Effector memory CD4-positive, alpha-beta T cell (primary cell): ENCODE data around the gene MAGED1.
"Not testable (repeated sequence)": the region's sequence is repeated elsewhere in the genome, so short reads cannot be mapped to it uniquely, and the experiment has no call there.

Source experiments
- DNase-seq, 3 donors: peaks; one replicate each; pipeline ENCODE4 v3.0.0-alpha.2; 2020
- H3K27ac ChIP-seq: 2 replicates; pipeline ENCODE4 v1.7.0; 2013; ENCODE audit warnings: mild to moderate bottlenecking, low read length, moderate library complexity; ENCODE audit not compliant: insufficient read depth, poor library complexity, severe bottlenecking
- H3K27me3 ChIP-seq: replicated peaks from 2 replicates; pipeline ENCODE4 v1.7.0; 2013; ENCODE audit warnings: mild to moderate bottlenecking, low read length; ENCODE audit not compliant: insufficient read depth, control insufficient read depth, poor library complexity, severe bottlenecking
- H3K36me3 ChIP-seq: 2 replicates; pipeline ENCODE4 v1.7.0; 2013; ENCODE audit warnings: mild to moderate bottlenecking, low read length, moderate library complexity; ENCODE audit not compliant: control insufficient read depth, insufficient read depth
- H3K4me1 ChIP-seq: 2 replicates; pipeline ENCODE4 v1.7.0; 2013; ENCODE audit warnings: low read length, mild to moderate bottlenecking; ENCODE audit not compliant: control insufficient read depth, insufficient read depth, poor library complexity, severe bottlenecking
- H3K4me3 ChIP-seq: 2 replicates; pipeline ENCODE4 v1.7.0; 2013; ENCODE audit warnings: low read length, low read depth, mild to moderate bottlenecking; ENCODE audit not compliant: insufficient read depth, poor library complexity, severe bottlenecking
- H3K9me3 ChIP-seq: 2 replicates; pipeline ENCODE4 v1.7.0; 2013; ENCODE audit warnings: mild to moderate bottlenecking, low read length, moderate library complexity; ENCODE audit not compliant: control insufficient read depth

Gene MAGED1

DNA sequence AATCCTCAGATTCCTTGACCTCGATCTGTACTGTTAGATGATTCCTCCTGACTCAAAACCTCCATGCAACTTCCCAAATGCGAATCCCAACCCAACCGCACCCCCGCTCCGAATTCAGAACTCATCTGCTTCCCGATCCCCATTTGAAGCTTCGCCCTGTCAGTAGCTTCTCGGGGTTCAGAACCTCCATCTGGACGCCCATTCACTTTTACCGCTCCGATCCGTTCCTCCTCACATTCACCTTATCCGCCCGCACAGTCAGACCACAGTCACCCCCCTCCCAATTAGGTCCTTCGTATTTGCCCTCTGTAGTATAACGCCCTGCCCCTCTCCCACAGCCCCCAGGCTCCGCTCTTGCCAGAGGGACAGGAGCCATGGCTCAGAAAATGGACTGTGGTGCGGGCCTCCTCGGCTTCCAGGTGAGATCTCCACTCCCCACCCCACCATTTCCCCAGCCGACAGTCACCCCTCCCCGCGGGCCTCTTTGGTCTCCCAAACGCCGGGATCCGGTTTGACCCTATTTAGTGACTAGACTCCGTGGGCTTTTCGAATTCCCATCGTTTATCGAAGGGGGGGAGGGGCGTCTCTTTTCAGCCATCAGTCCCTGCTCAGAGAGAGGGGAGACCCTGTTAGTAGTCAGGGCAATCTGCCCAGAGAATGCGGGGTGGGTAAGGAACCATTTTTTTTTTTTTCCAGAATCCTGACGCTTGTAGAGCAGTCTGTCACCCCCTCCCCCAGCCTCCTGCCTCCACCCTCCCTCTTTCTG lies 691 bp downstream of the MAGED1 start:
- no peak for DNase-seq
- Histone ChIP-seq H3K9me3 (no peaks in the 10 kb centered on the region), H3K27me3 (no peaks in the 10 kb centered on the region), H3K4me3 (peak overlapping the region; percentile 68), H3K27ac (no peak overlapping the region), H3K4me1 (peaks cover 3% of the 10 kb centered on the region), H3K36me3 (peaks cover 5% of the 10 kb centered on the region)

GRCh38 chrX:51894697-51895336 lies 1.4 kb downstream of the MAGED1 start:
- Histone ChIP-seq H3K9me3 (no peaks in the 10 kb centered on the region), H3K27ac (no peak overlapping the region), H3K27me3 (no peaks in the 10 kb centered on the region), H3K36me3 (peaks cover 5% of the 10 kb centered on the region), H3K4me1 (peaks cover 3% of the 10 kb centered on the region), H3K4me3 (peak overlapping the region; percentile 68)
- DNase-seq = no peak

- no peak overlapping the region for H3K4me3 ChIP-seq
- no peak overlapping the region for H3K27ac ChIP-seq
- H3K9me3 ChIP-seq = no peaks in the 10 kb centered on the region
- no peaks in the 10 kb centered on the region for H3K27me3 ChIP-seq
- H3K36me3 ChIP-seq = peaks cover 5% of the 10 kb centered on the region
- peaks cover 3% of the 10 kb centered on the region for H3K4me1 ChIP-seq
- DNase-seq = no peak
Measured at GRCh38 chrX:51896626-51897025, 3.2 kb downstream of the MAGED1 start.

DNA sequence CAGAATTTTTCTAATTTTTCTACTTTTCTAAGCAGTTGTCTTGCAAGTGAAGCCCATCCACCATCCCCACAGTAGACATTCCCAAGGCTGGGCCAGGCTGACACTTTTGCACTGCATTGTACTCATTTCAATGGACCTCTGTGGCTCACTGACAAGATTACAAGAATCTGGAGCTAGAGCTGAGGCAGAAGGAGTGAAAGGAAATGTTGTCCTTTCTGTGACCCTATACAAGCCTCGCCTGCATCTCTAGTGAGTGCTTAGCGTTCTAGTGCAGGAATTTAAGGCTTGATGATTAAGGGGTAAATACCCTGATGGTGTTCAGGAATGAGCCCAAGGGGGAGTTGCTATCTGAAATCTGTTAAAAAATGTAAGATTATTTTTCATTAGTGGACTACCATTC lies 6.3 kb downstream of the MAGED1 start:
- H3K27ac ChIP-seq = no peak overlapping the region
- H3K36me3 ChIP-seq = peaks cover 5% of the 10 kb centered on the region
- H3K4me3 ChIP-seq = no peak overlapping the region
- H3K27me3 ChIP-seq = no peaks in the 10 kb centered on the region
- DNase-seq = no peak
- no peaks in the 10 kb centered on the region for H3K4me1 ChIP-seq
- no peaks in the 10 kb centered on the region for H3K9me3 ChIP-seq

GRCh38 chrX:51902510-51903050 lies 9.2 kb downstream of the MAGED1 start:
- Histone ChIP-seq H3K4me3 (no peak overlapping the region), H3K9me3 (no peaks in the 10 kb centered on the region), H3K4me1 (no peaks in the 10 kb centered on the region), H3K36me3 (peaks cover 5% of the 10 kb centered on the region), H3K27me3 (no peaks in the 10 kb centered on the region), H3K27ac (no peak overlapping the region)
- no peak for DNase-seq

- not testable (repeated sequence) for DNase-seq, H3K27ac ChIP-seq, H3K9me3 ChIP-seq, H3K36me3 ChIP-seq, H3K4me3 ChIP-seq, H3K27me3 ChIP-seq, H3K4me1 ChIP-seq
Measured at GRCh38 chrX:51905152-51905551, 11.7 kb downstream of the MAGED1 start.

- no peak for DNase-seq
- Histone ChIP-seq H3K27ac (no peak overlapping the region), H3K9me3 (no peaks in the 10 kb centered on the region), H3K4me3 (no peak overlapping the region), H3K27me3 (no peaks in the 10 kb centered on the region), H3K36me3 (no peaks in the 10 kb centered on the region), H3K4me1 (no peaks in the 10 kb centered on the region)
Measured at GRCh38 chrX:51905711-51906110, 12.3 kb downstream of the MAGED1 start.

DNA sequence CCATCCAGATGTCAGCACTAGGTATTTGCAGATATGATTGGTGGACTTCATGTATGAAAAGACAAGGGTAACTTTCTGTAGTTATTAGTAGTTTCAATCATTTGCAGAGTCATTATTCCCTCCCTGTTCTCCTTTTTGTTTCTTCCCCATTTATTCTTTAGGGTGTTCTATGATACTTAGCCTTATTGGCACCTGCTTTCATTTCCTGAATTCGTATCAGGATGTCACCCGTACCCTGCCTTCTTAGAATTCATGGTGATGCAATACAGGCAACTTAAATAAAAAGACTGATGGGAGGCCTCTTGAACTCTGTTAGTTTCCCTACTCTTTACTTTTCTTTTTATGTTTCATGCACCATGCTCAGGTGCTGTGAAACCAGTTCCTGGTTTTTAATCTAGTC lies 24.2 kb downstream of the MAGED1 start:
- no peaks in the 10 kb centered on the region for H3K36me3 ChIP-seq
- H3K9me3 ChIP-seq = no peaks in the 10 kb centered on the region
- no peak for DNase-seq
- no peak overlapping the region for H3K27ac ChIP-seq
- H3K27me3 ChIP-seq = peaks cover 3% of the 10 kb centered on the region
- H3K4me1 ChIP-seq = no peaks in the 10 kb centered on the region
- no peak overlapping the region for H3K4me3 ChIP-seq

DNA sequence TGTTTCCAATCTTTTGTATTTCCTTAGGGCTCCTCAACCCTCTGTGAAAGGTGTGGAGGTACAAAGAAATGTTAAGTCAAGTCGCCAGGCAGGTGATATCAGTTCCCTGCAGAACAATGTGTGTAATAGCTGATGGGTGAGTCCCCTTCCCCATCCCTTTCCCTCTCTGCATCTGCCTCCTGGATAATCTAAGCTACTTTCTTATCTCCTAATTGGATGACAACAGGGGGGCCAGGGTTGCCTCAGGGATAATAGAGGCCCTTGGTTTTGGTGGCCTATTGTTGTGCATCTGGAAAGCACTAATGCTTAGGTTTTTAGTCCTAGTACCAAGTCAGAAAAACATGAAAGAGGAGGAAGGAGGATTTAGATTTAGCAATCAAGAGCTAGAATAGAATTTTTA lies 29.1 kb downstream of the MAGED1 start:
- Histone ChIP-seq H3K9me3 (no peaks in the 10 kb centered on the region), H3K4me3 (no peak overlapping the region), H3K4me1 (no peaks in the 10 kb centered on the region), H3K36me3 (no peaks in the 10 kb centered on the region), H3K27ac (no peak overlapping the region), H3K27me3 (no peaks in the 10 kb centered on the region)
- no peak for DNase-seq

GRCh38 chrX:51931566-51932150 lies 38.2 kb downstream of the MAGED1 start:
- H3K4me1 ChIP-seq = no peaks in the 10 kb centered on the region
- no peak overlapping the region for H3K4me3 ChIP-seq
- DNase-seq = no peak
- no peaks in the 10 kb centered on the region for H3K9me3 ChIP-seq
- H3K27ac ChIP-seq = no peak overlapping the region
- H3K36me3 ChIP-seq = no peaks in the 10 kb centered on the region
- H3K27me3 ChIP-seq = no peaks in the 10 kb centered on the region
